Kidney (tissue), 14 donors: ENCODE measurements around the gene TSR1. TPM values are rescaled to one million over a fixed set of nuclear protein-coding genes. Genes with fewer than 3 reads are reported as not detected.
A peak's percentile ranks its signal among the peaks of the same experiment; 100 is the strongest.

Source experiments
- DNase-seq, 5 donors: peaks; one replicate each; pipeline ENCODE4 v3.0.0-alpha.2; 2013 to 2020
- FAIRE-seq: peaks from 2 replicates; lab custom pipeline; 2012; peaks lifted over from hg19 to GRCh38; lab: Jason Lieb, UNC
- H3K27ac ChIP-seq, 2 donors: one replicate each; pipeline ENCODE4 v1.7.0; 2013; ENCODE audit warnings: low read depth in 2 of 2, low read length in 2 of 2, inconsistent platforms in 1 of 2
- H3K27me3 ChIP-seq: one replicate; pipeline ENCODE4 v1.7.1; 2013; ENCODE audit warnings: low read length, inconsistent platforms; ENCODE audit not compliant: control insufficient read depth, insufficient read depth
- H3K36me3 ChIP-seq, 3 donors: one replicate each; pipeline versions ENCODE4 v1.7.0 to v1.7.1; 2013; ENCODE audit warnings: low read length in 3 of 3, control low read depth in 1 of 3, inconsistent platforms in 1 of 3; ENCODE audit not compliant: insufficient read depth in 3 of 3, control insufficient read depth in 2 of 3
- H3K4me1 ChIP-seq, 3 donors: one replicate each; pipeline versions ENCODE4 v1.7.0 to v1.7.1; 2013; ENCODE audit warnings: low read length in 3 of 3, inconsistent platforms in 1 of 3, low read depth in 1 of 3; ENCODE audit not compliant: control insufficient read depth in 2 of 3, insufficient read depth in 2 of 3
- H3K4me3 ChIP-seq, 3 donors: one replicate each; pipeline versions ENCODE4 v1.7.0 to v1.8.1; 2013; ENCODE audit warnings: low read length in 3 of 3, control low read depth in 1 of 3, inconsistent platforms in 1 of 3
- H3K9ac ChIP-seq, 3 donors: one replicate each; pipeline versions ENCODE4 v1.7.0 to v1.7.1; 2013; ENCODE audit warnings: low read length in 3 of 3, control low read depth in 1 of 3, inconsistent platforms in 1 of 3
- H3K9me3 ChIP-seq, 3 donors: one replicate each; pipeline versions ENCODE4 v1.7.0 to v1.7.1; 2013; ENCODE audit warnings: low read length in 3 of 3, control low read depth in 1 of 3, inconsistent platforms in 1 of 3; ENCODE audit not compliant: control insufficient read depth in 2 of 3, insufficient read depth in 1 of 3
- intact Hi-C: fragments of 100-400 bp; cut with DNase I; formaldehyde crosslinking; loops from one replicate; pipeline ENCODE4 v1.11.1; 2022
- polyA plus RNA-seq: library from polyadenylated mRNA; stranded (reverse); fragments of 350-450 nt; fragmentation: Illumina TruSeq; extraction: RNeasy Lipid Tissue Mini Kit (QIAGEN cat#74804); gene quantifications from one replicate; pipeline ENCODE4 v1.2.3, GENCODE V29; 2014; ENCODE audit warnings: low read depth, low replicate concordance; ENCODE audit not compliant: insufficient read depth
- total RNA-seq: library from RNA; stranded (reverse); fragmentation: NEBNext Ultra II Directional; extraction: Animal tissue kit (Norgen Biotek cat#: 25700); gene quantifications from one replicate; pipeline ENCODE4 v1.2.1, GENCODE V29; 2021
- TF ChIP-seq, protein P1 (sequence below): IDR thresholded peaks from 3 replicates; pipeline ENCODE4 v1.5.1; 2012; ENCODE audit warnings: mild to moderate bottlenecking, moderate library complexity, borderline replicate concordance; ENCODE audit not compliant: insufficient read depth; ENCODE audit errors: extremely low read depth
- donor health status: control.
- donor health status: control.
- donor health status: control.
- donor health status: control.
- donor health status: control.
- donor health status: DM: yes; HTN: yes; CAD: no.
- donor health status: Normal renal cell carcinoma (clear cell type).

The TSR1 gene
- total and polyA plus RNA-seq, 2 donors from 2014 or later: 9.1 to 24.4 TPM

GRCh38 chr17:2369039-2369438, 32.8 kb upstream of the TSR1 start:
- H3K27me3 ChIP-seq: no peaks in the 10 kb centered on the region
- no peak overlapping the region for H3K4me3 ChIP-seq
- no peaks in the 10 kb centered on the region for H3K4me1 ChIP-seq
- no peaks in the 10 kb centered on the region for H3K9me3 ChIP-seq
- no peak overlapping the region for H3K9ac ChIP-seq
- DNase-seq (peak in 1 of 5 donors; percentile 71), FAIRE-seq (no peak)
- TF ChIP-seq, protein P1, sequence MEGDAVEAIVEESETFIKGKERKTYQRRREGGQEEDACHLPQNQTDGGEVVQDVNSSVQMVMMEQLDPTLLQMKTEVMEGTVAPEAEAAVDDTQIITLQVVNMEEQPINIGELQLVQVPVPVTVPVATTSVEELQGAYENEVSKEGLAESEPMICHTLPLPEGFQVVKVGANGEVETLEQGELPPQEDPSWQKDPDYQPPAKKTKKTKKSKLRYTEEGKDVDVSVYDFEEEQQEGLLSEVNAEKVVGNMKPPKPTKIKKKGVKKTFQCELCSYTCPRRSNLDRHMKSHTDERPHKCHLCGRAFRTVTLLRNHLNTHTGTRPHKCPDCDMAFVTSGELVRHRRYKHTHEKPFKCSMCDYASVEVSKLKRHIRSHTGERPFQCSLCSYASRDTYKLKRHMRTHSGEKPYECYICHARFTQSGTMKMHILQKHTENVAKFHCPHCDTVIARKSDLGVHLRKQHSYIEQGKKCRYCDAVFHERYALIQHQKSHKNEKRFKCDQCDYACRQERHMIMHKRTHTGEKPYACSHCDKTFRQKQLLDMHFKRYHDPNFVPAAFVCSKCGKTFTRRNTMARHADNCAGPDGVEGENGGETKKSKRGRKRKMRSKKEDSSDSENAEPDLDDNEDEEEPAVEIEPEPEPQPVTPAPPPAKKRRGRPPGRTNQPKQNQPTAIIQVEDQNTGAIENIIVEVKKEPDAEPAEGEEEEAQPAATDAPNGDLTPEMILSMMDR: no peak
- intact Hi-C loops: no loop called here
- H3K36me3 ChIP-seq: peaks cover 0 to 27% (median 16%) of the 10 kb centered on the region in 3 donors
- H3K27ac ChIP-seq: no peak overlapping the region

GRCh38 chr17:2368359-2368758, 32.1 kb upstream of the TSR1 start:
- no peaks in the 10 kb centered on the region for H3K27me3 ChIP-seq
- no peak for DNase-seq
- H3K9me3 ChIP-seq: no peaks in the 10 kb centered on the region
- no peak overlapping the region for H3K27ac ChIP-seq
- TF ChIP-seq, protein P1: no peak
- H3K4me3 ChIP-seq: no peak overlapping the region
- no peak overlapping the region for H3K9ac ChIP-seq
- FAIRE-seq: no peak
- peaks cover 0 to 24% (median 12%) of the 10 kb centered on the region in 3 donors for H3K36me3 ChIP-seq
- no peaks in the 10 kb centered on the region for H3K4me1 ChIP-seq
- intact Hi-C loops: no loop called here

DNA sequence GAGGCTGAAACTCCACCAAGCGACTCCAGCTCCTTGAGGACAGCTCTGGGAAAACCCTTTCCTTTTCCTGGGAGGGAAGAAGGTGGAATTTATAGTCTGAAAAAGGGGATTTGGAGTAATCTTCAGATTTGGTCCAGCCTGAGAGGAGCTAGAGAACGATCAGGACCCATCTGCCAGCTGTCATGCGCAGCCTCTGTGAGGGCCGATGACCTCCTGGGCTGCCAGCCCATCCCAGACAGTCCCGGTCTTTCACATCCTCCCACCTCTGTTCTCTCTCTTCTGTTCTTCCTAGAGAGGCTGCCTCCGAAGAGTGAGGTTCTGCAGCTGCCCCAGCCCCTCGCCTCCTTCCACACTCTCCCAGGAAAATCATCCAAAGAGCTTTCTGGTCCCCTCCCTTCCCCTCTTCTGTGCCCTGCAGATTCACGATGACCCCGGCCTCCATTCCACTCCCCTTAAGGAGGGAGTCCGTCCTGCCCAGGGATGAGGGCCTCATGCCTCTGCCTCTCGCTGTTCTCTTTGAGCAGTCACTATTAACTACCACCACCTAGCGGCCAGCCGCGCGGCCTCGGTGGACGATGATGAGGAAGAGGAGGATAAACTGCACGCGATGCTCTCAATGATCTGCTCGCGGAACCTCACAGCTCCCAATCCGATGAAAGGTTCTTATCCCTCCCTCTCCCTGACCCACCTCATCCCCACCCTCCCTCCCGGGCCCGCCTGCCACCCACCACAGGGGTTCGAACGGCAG, 30.7 kb upstream of the TSR1 start:
- Histone ChIP-seq H3K4me1 (no peaks in the 10 kb centered on the region), H3K9me3 (no peaks in the 10 kb centered on the region), H3K36me3 (peaks cover 0 to 23% (median 8%) of the 10 kb centered on the region in 3 donors), H3K27ac (no peak overlapping the region), H3K27me3 (no peaks in the 10 kb centered on the region), H3K4me3 (no peak overlapping the region), H3K9ac (no peak overlapping the region)
- FAIRE-seq (no peak), DNase-seq (no peak)
- TF ChIP-seq, protein P1: no peak
- intact Hi-C loops: no loop called here
